ENCODE data around the gene RNF130.

DNA sequence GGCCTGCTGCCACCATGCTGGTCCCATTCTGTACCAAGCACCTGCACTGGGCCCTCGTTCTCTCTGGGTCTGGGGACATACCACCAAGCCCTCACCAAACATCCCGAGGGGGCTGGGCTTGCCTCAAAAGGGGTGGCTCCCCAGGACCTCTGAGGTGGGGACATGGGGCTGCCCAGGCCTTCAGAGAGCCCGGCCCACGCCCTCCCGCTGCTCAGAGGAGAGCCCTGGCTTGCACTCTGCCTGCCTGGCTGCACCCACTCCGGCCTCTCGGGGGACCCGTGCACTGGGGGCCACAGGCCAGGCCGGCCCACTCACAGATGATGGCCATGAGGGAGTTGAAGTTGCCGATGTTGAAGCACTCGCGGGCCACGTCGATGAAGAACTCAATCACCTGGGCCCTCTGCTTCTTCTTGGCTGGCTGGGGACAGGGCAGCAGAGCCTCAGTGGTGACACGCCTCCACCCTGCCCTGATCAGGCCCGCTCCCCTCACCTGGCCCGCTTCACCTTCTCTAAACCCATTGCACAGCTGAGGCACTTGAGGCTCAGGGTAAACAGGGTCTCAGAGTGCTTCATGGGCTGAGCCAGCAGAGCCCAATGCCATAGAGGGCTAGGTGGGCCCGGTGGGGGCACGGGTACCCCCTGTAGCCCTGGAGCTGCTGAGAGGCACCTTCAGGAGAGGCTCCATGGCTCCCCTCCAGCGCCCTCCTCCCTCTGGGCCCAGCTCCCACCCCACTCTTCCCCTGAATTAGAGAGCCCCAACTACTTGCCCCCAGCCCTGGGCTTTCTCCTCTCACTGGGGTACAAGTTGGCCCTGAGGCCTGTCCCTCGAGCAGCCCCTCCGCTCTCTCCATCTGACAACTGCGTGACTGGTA lies 47.7 kb upstream of the RNF130 start:
- TF ChIP-seq, protein P1, sequence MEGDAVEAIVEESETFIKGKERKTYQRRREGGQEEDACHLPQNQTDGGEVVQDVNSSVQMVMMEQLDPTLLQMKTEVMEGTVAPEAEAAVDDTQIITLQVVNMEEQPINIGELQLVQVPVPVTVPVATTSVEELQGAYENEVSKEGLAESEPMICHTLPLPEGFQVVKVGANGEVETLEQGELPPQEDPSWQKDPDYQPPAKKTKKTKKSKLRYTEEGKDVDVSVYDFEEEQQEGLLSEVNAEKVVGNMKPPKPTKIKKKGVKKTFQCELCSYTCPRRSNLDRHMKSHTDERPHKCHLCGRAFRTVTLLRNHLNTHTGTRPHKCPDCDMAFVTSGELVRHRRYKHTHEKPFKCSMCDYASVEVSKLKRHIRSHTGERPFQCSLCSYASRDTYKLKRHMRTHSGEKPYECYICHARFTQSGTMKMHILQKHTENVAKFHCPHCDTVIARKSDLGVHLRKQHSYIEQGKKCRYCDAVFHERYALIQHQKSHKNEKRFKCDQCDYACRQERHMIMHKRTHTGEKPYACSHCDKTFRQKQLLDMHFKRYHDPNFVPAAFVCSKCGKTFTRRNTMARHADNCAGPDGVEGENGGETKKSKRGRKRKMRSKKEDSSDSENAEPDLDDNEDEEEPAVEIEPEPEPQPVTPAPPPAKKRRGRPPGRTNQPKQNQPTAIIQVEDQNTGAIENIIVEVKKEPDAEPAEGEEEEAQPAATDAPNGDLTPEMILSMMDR (IDR thresholded peaks at IDR 0.05; ENCODE audit: poor library complexity, severe bottlenecking) = no peak
- no peak for TF ChIP-seq RAD21 (conservative IDR thresholded peaks at IDR 0.05)
- no peak for TF ChIP-seq EZH2 (IDR thresholded peaks at IDR 0.05; ENCODE audit: borderline replicate concordance, insufficient read depth, low read length, poor library complexity, severe bottlenecking)
- no peak for TF ChIP-seq EP300 (conservative IDR thresholded peaks at IDR 0.05; ENCODE audit: poor library complexity, severe bottlenecking)
- TF ChIP-seq, protein P2, sequence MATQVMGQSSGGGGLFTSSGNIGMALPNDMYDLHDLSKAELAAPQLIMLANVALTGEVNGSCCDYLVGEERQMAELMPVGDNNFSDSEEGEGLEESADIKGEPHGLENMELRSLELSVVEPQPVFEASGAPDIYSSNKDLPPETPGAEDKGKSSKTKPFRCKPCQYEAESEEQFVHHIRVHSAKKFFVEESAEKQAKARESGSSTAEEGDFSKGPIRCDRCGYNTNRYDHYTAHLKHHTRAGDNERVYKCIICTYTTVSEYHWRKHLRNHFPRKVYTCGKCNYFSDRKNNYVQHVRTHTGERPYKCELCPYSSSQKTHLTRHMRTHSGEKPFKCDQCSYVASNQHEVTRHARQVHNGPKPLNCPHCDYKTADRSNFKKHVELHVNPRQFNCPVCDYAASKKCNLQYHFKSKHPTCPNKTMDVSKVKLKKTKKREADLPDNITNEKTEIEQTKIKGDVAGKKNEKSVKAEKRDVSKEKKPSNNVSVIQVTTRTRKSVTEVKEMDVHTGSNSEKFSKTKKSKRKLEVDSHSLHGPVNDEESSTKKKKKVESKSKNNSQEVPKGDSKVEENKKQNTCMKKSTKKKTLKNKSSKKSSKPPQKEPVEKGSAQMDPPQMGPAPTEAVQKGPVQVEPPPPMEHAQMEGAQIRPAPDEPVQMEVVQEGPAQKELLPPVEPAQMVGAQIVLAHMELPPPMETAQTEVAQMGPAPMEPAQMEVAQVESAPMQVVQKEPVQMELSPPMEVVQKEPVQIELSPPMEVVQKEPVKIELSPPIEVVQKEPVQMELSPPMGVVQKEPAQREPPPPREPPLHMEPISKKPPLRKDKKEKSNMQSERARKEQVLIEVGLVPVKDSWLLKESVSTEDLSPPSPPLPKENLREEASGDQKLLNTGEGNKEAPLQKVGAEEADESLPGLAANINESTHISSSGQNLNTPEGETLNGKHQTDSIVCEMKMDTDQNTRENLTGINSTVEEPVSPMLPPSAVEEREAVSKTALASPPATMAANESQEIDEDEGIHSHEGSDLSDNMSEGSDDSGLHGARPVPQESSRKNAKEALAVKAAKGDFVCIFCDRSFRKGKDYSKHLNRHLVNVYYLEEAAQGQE (IDR thresholded peaks at IDR 0.05; ENCODE audit: borderline replicate concordance) = no peak
- TF ChIP-seq POLR2AphosphoS5 (IDR thresholded peaks at IDR 0.05) = no peak
- TF ChIP-seq TAF1 (IDR thresholded peaks at IDR 0.05; ENCODE audit: low read depth) = no peak
- TF ChIP-seq SMC3 (conservative IDR thresholded peaks at IDR 0.05; ENCODE audit: poor library complexity) = no peak

Measured in neural cell (in vitro differentiated cells).